Effector memory CD8-positive, alpha-beta T cell (primary cell): ENCODE results near the gene CYP1A2.

Source experiments
- ATAC-seq: fragments of 150-1000 bp; cut with Tn5 transposase; replicated peaks from 2 replicates; pipeline ENCODE4 v1.10.0; 2021; ENCODE audit warnings: mild to moderate bottlenecking, moderate library complexity
- DNase-seq, 3 experiments: peaks; one replicate each; pipeline ENCODE4 v3.0.0; 2021
- H3K27ac Mint-ChIP-seq, 2 donors: one replicate each; pipeline ENCODE4 v1.8.0; 2022; ENCODE audit warnings: mild to moderate bottlenecking in 2 of 2, mixed read lengths in 2 of 2, moderate library complexity in 2 of 2
- H3K27me3 Mint-ChIP-seq, 2 donors: one replicate each; pipeline ENCODE4 v1.8.0; 2022; ENCODE audit warnings: mixed read lengths in 2 of 2
- H3K36me3 Mint-ChIP-seq: one replicate; pipeline ENCODE4 v1.8.0; 2022; ENCODE audit warnings: mild to moderate bottlenecking, moderate library complexity, mixed read lengths; ENCODE audit not compliant: insufficient read depth
- H3K4me1 Mint-ChIP-seq, 2 donors: one replicate each; pipeline ENCODE4 v1.8.0; 2022; ENCODE audit warnings: low read depth in 2 of 2, mixed read lengths in 2 of 2
- H3K4me3 Mint-ChIP-seq, 2 donors: one replicate each; pipeline ENCODE4 v1.8.0; 2022; ENCODE audit warnings: mild to moderate bottlenecking in 2 of 2, mixed read lengths in 2 of 2, moderate library complexity in 2 of 2
- H3K9me3 Mint-ChIP-seq, 2 donors: one replicate each; pipeline ENCODE4 v1.8.0; 2022; ENCODE audit warnings: mixed read lengths in 2 of 2

The CYP1A2 gene

DNA sequence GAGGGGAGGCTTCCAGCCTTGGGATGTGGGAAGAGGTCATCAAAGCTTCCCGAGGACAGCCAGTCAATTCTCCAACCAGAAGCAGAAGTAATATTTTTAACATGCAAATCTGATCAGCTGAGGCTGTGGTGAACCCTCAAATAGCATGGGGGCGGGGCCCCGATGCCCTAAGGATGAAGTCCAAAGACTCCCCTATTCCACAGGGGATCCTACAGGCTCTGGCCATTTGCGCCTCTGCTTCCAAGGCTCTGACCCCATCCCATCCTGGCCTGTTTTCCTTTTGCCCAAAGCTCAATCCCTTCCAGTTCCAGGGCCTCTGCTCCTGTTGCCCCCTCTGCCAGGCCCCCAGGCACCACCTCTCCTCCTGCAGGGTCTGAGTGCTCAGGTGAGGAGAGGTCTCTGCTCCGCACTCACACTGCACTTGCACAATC is 26.5 kb downstream of the CYP1A2 start:
- no peak overlapping the region for H3K4me3 Mint-ChIP-seq
- no peaks in the 10 kb centered on the region for H3K27me3 Mint-ChIP-seq
- no peak for DNase-seq
- H3K4me1 Mint-ChIP-seq: peaks cover 35 to 45% of the 10 kb centered on the region in 2 donors
- H3K27ac Mint-ChIP-seq: peak overlapping the region; percentile 99
- H3K9me3 Mint-ChIP-seq: no peaks in the 10 kb centered on the region
- H3K36me3 Mint-ChIP-seq: peaks cover 9% of the 10 kb centered on the region
- no peak for ATAC-seq

DNA sequence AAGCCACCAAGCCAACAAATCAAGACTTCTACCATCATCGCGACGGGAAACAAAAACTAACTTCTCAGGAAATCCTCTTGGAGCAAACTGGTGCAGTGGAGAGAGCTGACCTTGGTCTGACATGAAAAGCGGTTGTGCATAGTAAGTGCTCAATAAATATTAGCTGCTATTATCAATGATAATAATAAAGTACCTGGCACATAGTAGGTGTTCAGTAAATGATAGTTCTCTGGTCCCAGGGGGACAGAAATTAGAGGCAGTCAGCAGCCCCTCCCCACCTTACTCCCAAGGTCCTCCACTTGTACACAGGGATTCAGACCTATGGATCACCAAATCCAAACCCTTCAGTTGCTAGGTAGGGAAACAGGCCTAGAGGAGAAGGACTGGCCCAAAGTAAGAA is 27.2 kb downstream of the CYP1A2 start:
- H3K9me3 Mint-ChIP-seq: no peaks in the 10 kb centered on the region
- no peak for ATAC-seq
- H3K27ac Mint-ChIP-seq: peak overlapping the region; percentile 99
- DNase-seq: no peak
- H3K4me1 Mint-ChIP-seq: peaks cover 43 to 53% of the 10 kb centered on the region in 2 donors
- H3K27me3 Mint-ChIP-seq: no peaks in the 10 kb centered on the region
- peaks cover 16% of the 10 kb centered on the region for H3K36me3 Mint-ChIP-seq
- H3K4me3 Mint-ChIP-seq: peak overlapping the region; percentile 8 to 80

DNA sequence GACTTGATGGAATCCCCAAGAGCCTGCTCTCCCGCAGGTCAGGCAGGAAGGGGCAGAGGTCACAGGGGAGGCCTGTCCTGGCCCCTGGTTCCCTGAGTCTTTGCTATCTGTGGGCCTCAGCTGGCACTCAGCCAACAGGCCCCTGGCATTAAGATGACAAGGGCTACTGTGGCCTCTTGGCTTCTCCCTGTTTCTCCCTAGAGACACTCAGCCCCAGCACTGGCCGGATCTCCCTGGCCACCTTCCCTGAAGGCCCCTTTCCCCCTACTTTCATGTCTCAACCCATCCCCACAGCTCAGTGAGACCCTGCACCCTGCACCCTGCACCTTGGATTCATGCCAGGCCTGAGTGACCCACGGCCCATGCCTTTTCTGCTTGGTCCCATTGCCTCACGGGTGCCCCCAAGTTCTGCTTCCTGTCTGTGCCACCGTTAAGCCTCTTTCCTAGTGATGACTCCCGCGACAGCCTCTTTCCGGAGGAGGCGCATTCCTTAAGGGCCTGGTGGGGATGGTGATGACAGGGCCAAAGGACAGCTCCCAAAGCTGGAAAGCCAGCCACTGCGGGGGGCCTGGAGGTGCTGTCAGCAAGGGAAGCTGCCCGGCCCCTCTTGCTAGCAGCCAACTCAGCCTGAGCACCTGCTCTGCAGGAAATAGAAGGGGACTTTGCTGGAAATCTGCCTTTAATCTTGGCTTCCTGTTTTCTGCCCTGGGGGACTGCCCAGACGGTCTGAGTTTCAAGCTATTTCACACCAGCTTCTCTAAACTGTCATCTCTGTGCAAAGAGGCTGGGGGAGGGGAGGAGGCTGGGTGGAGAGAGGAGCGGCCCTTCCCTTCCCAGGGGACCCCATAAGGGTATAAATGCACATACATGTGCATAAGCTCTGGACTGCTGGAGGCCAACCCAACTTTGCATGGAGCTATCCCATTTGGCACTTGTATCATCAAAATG is 28.4 kb downstream of the CYP1A2 start:
- Mint-ChIP-seq H3K4me1 (peaks cover 49 to 53% of the 10 kb centered on the region in 2 donors), H3K36me3 (peaks cover 25% of the 10 kb centered on the region), H3K27ac (peak overlapping the region; percentile 99), H3K27me3 (no peaks in the 10 kb centered on the region), H3K4me3 (peak overlapping the region; percentile 80 to 98), H3K9me3 (no peaks in the 10 kb centered on the region)
- DNase-seq: peak; percentile 52 to 59 (median 55)
- peak; percentile 56 for ATAC-seq

DNA sequence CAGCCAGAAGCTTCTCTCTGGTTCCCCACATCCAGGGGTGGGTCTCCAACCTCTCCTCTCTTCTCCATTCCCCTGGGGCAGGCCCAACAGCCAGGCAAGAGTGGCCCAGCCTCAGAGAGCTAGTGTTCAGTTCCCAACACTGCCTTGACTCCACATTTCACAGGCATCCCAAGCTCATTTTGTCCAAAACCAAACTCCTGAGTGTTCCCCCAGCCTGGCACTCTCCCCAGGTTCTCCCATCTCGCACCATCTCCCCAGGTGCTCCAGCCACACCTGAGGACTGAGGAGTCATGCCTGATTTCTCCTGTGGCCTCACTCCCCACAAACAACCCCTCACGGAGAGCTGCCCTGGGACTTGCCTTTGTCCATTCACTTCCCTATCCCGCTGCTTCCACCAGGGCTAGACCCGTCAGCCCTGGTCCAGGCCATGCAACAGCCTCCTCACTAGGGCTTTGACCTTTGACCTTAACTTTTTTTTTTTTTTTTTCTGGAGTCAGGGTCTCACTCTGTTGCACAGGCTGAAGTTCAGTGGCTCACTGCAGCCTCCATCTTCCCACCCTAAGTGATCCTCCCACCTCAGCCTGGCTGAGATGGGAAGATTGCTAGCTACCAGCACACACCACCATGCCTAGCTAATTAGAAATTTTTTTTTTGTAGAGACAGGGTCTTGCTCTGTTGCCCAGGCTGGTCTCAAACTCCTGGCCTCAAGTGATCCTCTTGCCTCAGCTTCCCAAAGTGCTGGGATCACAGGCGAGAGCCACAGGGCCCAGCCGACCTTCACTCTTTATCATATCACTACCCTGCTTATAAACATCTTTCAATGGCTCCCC is 29.3 kb downstream of the CYP1A2 start:
- Mint-ChIP-seq H3K27me3 (no peaks in the 10 kb centered on the region), H3K27ac (peak overlapping the region; percentile 99), H3K9me3 (no peaks in the 10 kb centered on the region), H3K4me1 (peaks cover 50 to 56% of the 10 kb centered on the region in 2 donors), H3K4me3 (peak overlapping the region; percentile 80 to 98), H3K36me3 (peaks cover 29% of the 10 kb centered on the region)
- DNase-seq (no peak), ATAC-seq (no peak)

DNA sequence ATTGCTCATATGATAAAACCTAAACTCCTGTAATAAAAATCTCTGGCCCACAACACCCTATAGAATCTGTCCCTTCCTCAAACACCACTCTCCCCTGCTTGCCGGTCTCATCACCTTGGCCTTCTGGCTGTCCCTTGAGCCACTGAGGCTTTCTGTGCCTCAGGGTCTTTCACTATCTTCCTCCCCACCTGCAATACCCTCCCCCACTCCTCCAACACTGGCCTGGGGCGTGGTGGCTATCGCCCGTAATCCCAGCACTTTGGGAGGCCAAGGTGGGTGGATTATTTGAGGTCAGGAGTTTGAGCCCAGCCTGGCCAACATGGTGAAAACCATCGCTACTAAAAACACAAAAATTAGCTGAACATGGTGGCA is 29.9 kb downstream of the CYP1A2 start:
- Mint-ChIP-seq H3K36me3 (peaks cover 32% of the 10 kb centered on the region), H3K4me3 (peak overlapping the region; percentile 80 to 98), H3K27ac (peak overlapping the region; percentile 99), H3K27me3 (no peaks in the 10 kb centered on the region), H3K4me1 (peaks cover 56 to 61% of the 10 kb centered on the region in 2 donors), H3K9me3 (no peaks in the 10 kb centered on the region)
- ATAC-seq: no peak
- no peak for DNase-seq

DNA sequence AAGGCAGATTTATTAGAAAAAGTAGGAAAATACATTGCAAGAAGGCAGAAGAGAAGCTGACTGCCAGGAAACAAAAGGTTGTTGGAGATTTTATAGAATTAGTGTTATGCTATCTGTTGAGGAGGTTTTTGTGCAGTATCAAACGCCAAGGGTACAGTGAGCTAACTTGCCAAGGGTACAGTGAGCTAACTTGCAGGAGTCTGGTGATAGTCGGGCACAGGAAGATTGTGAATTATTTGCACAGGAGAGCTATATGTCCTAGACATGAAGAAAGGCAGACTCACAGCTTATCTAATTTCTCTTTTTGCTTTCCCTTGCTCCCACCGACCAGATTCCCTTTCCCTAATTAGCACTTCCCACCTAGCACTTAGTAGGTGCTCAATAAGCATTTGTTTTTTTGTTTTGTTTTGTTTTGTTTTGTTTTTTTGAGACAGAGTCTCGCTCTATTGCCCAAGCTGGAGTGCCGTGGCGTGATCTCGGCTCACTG is 30.6 kb downstream of the CYP1A2 start:
- H3K4me3 Mint-ChIP-seq: peak overlapping the region; percentile 80 to 98
- H3K36me3 Mint-ChIP-seq: peaks cover 37% of the 10 kb centered on the region
- no peak for DNase-seq
- H3K27me3 Mint-ChIP-seq: no peaks in the 10 kb centered on the region
- peak overlapping the region; percentile 99 for H3K27ac Mint-ChIP-seq
- peaks cover 61 to 66% of the 10 kb centered on the region in 2 donors for H3K4me1 Mint-ChIP-seq
- H3K9me3 Mint-ChIP-seq: no peaks in the 10 kb centered on the region
- ATAC-seq: no peak

DNA sequence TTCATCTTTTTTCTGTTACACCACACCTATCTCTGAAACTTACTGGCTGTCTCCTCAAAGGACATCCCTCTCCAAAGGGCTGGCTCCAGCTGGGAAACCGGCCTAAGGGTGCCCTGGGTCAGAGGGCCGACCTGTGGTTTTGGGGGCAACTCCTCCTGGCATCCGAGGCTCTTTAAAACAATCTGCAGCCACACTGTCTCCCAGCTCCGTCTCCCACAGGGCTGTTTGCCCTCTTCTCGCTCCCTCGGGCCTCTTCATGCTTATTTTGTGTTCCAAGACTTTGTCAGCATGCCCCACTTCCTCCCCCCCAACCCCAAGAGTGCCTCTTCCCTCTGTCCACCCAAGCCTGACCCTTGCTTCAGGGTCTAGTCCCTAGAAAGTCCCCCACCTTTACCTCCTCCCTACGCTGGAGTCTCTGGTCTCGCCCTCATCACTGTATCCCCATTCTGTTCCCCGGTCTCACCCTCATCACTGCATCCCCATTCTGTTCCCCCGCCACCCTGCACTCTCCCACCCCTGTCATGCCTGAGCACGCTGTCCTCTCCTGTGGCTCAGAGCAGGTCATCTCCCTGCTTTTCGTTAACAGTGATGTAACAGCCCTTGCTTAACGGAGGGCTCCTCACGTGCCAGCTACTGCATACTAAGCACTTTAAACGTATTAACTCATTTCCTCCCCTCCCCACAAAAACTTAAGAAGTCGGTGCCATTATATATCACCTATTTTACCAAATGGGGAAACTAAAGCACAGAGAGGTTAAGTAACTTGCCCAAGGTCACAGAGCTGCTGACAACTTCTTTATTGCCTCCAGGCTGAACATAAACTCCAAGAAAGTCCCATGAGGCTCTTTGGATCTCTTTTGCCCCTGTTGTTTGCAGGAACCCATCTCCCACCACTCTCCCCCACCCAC is 32.1 kb downstream of the CYP1A2 start:
- H3K27ac Mint-ChIP-seq: peak overlapping the region; percentile 92 to 99
- H3K4me3 Mint-ChIP-seq: peak overlapping the region; percentile 80 to 98
- DNase-seq (no peak), ATAC-seq (peak; percentile 23)
- peaks cover 76 to 79% of the 10 kb centered on the region in 2 donors for H3K4me1 Mint-ChIP-seq
- peaks cover 53% of the 10 kb centered on the region for H3K36me3 Mint-ChIP-seq
- H3K27me3 Mint-ChIP-seq: no peaks in the 10 kb centered on the region
- no peaks in the 10 kb centered on the region for H3K9me3 Mint-ChIP-seq

DNA sequence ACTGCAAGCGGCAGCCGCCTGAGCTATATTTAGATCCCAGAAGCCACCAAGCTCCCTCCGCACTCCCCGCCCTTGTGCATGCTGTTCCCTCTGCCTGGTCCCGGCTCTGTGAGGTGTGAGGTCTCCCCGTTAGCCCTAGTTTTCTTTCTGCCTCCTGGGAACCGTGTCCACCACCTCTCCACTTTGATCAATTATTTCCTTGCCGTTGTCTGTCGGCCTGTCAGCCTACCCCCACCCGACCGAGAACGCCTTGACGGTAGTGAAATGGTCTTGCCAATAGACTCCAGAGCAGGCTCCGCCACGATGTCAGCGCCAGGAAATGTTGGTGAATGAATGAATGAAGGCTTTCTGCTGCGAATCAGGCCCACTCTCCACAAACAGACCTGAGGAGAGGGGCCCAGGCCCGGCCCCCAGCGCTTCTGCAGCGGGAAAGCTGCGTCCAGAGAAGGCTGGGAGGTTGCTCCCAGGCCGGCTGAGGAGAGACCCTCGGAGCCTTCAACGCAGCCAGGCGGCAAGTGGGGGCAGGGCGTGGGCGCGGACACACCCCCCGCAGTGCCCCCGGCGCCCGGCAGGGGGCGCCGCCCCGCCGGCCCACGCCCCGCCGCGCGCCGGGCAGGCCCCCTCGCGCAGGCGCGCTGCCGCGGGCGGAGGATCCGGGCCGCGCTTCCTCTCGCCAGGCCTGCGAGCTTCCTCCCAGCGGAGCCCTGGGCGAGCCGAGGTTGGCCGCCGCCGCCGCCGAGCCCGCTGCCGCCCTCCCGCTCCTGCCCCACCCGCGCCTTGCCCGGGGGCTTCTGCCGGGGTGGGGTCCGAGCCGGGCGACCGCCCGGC is 33.0 kb downstream of the CYP1A2 start, which contains the start of gene CSK:
CSK (plus strand) TSS at position 650 of the 828 bp plus-strand sequence. CDS start 16,218 bp downstream, outside the sequence.
- Mint-ChIP-seq H3K4me3 (peak within 1 kb of the TSS; percentile 80 to 98), H3K9me3 (no peaks in the 10 kb centered on the region), H3K4me1 (peaks cover 81 to 84% of the 10 kb centered on the region in 2 donors), H3K36me3 (peaks cover 57% of the 10 kb centered on the region), H3K27ac (peak within 1 kb of the TSS; percentile 92 to 99), H3K27me3 (no peaks in the 10 kb centered on the region)
- ATAC-seq (peak; percentile 61), DNase-seq (peak; percentile 72 to 83 (median 74))

DNA sequence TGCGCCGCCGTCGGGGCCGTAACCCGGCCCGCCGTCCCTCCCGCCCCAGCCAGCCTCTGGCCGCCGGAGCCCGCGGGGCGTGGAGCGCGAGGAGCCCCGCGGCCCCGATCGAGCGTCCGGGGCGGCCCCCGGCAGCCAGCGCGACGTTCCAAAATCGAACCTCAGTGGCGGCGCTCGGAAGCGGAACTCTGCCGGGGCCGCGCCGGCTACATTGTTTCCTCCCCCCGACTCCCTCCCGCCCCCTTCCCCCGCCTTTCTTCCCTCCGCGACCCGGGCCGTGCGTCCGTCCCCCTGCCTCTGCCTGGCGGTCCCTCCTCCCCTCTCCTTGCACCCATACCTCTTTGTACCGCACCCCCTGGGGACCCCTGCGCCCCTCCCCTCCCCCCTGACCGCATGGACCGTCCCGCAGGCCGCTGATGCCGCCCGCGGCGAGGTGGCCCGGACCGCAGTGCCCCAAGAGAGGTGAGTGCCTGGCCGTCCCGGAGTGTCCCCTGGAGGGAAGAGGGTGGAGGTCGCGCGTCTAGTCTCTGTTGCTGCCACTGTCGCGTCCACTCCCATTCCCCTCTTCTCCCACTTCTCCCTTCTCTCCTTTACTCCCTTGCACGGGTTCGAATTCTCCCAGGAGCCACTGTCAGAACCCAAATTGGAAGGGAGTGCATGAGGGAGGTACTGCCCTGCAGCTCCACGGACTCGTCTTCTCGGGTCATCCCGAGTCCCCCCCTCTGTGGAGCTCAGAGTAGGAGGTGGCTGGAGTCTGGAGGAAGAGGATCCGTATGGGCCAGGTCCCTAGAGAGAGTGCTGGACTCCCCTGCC is 33.8 kb downstream of the CYP1A2 start:
- Mint-ChIP-seq H3K4me3 (peak overlapping the region; percentile 80 to 82), H3K27ac (peak overlapping the region; percentile 82 to 90), H3K27me3 (no peaks in the 10 kb centered on the region), H3K9me3 (no peaks in the 10 kb centered on the region), H3K36me3 (peaks cover 65% of the 10 kb centered on the region), H3K4me1 (peaks cover 78 to 83% of the 10 kb centered on the region in 2 donors)
- peak; percentile 35 for ATAC-seq
- peak; percentile 56 to 61 (median 60) for DNase-seq

DNA sequence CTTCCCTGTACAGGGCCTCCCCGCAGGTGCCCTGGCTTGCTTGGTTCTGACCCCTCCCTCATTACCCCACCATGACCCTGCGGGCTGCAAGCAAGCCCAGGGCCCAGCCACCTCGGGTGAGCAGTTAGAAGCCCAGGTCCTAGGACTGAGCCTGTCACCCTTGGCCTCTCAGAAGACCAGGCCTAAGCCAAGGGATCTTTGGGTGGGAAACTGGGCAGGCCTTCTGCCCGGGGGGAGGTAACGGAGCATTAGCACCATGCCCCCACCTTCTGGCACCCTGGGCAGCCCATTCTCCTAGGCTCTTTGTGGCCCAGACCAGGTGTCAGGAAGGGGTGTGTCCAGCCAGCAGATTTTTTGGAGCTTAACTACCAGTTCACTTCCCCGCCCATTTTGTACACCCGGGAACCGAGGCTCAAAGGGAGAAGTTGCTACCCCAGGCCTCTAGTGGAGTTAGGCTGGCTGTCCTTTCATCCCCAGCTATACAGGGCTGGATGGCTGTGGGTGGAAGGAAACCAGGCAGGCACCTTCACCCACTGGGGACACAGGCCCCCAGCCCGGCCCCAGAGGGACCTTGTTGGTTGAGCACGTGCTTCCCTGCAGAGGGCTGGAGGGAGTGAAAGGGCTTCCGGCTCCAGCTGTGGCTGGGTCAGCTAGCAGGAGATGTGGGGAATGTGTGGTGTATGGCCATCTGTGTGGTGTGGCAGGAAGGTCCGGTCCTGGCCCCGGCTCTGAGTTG is 34.6 kb downstream of the CYP1A2 start:
- Mint-ChIP-seq H3K36me3 (peaks cover 71% of the 10 kb centered on the region), H3K9me3 (no peaks in the 10 kb centered on the region), H3K27ac (peak overlapping the region; percentile 82 to 90), H3K4me1 (peaks cover 78 to 83% of the 10 kb centered on the region in 2 donors), H3K4me3 (peak overlapping the region; percentile 80 to 82), H3K27me3 (no peaks in the 10 kb centered on the region)
- ATAC-seq (no peak), DNase-seq (no peak)

DNA sequence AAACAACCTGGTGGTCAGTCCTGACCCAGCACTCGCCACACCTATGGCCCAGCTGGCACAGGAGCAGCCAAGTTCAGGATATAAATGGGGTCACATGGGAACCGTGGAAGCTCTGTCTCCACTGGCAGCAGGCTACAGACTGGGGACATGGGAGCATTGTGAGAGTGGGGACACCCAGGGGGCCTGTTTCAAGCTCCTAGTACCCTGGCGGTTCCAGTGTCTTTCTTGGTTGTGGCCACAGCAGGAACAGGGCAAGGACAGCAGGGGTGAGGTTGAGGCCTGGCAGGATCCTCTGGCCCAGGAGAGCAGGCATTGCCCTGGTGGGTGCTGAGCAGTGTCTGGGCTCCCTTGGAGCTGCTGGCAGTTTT is 35.1 kb downstream of the CYP1A2 start:
- no peak for DNase-seq
- H3K4me3 Mint-ChIP-seq: peak overlapping the region; percentile 80 to 82
- no peak for ATAC-seq
- H3K27ac Mint-ChIP-seq: peak overlapping the region; percentile 82 to 90
- no peaks in the 10 kb centered on the region for H3K9me3 Mint-ChIP-seq
- H3K27me3 Mint-ChIP-seq: no peaks in the 10 kb centered on the region
- H3K36me3 Mint-ChIP-seq: peaks cover 74% of the 10 kb centered on the region
- H3K4me1 Mint-ChIP-seq: peaks cover 77 to 83% of the 10 kb centered on the region in 2 donors
